ENCODE data around the gene SCEL.
A peak's percentile ranks its signal among the peaks of the same experiment; 100 is the strongest.
"Not testable (repeated sequence)": the region's sequence is repeated elsewhere in the genome, so short reads cannot be mapped to it uniquely, and the experiment has no call there.

SCEL gene

GRCh38 chr13:77653301-77653700 lies 117.8 kb downstream of the SCEL start:
- H3K4me3 ChIP-seq (replicated peaks; ENCODE audit: insufficient read depth, low read length) = no peak overlapping the region
- TF ChIP-seq GABPA (IDR thresholded peaks at IDR 0.05; ENCODE audit: low read depth) (no peak), SPI1 (IDR thresholded peaks at IDR 0.05; ENCODE audit: borderline replicate concordance, low read depth) (no peak), POLR2AphosphoS5 (IDR thresholded peaks at IDR 0.05; ENCODE audit: low read depth) (no peak)
- TF ChIP-seq, protein P1, sequence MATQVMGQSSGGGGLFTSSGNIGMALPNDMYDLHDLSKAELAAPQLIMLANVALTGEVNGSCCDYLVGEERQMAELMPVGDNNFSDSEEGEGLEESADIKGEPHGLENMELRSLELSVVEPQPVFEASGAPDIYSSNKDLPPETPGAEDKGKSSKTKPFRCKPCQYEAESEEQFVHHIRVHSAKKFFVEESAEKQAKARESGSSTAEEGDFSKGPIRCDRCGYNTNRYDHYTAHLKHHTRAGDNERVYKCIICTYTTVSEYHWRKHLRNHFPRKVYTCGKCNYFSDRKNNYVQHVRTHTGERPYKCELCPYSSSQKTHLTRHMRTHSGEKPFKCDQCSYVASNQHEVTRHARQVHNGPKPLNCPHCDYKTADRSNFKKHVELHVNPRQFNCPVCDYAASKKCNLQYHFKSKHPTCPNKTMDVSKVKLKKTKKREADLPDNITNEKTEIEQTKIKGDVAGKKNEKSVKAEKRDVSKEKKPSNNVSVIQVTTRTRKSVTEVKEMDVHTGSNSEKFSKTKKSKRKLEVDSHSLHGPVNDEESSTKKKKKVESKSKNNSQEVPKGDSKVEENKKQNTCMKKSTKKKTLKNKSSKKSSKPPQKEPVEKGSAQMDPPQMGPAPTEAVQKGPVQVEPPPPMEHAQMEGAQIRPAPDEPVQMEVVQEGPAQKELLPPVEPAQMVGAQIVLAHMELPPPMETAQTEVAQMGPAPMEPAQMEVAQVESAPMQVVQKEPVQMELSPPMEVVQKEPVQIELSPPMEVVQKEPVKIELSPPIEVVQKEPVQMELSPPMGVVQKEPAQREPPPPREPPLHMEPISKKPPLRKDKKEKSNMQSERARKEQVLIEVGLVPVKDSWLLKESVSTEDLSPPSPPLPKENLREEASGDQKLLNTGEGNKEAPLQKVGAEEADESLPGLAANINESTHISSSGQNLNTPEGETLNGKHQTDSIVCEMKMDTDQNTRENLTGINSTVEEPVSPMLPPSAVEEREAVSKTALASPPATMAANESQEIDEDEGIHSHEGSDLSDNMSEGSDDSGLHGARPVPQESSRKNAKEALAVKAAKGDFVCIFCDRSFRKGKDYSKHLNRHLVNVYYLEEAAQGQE (IDR thresholded peaks at IDR 0.05; ENCODE audit: insufficient replicate concordance, low read depth) = no peak
- peak in 1 of 2 experiments; percentile 19 for DNase-seq (ENCODE audit: low read depth in 1 of 2, low spot score in 1 of 2)
- H3K27me3 ChIP-seq (ENCODE audit: insufficient read depth, poor library complexity, severe bottlenecking) = no peaks in the 10 kb centered on the region
- no peak overlapping the region for H3K27ac ChIP-seq (replicated peaks)

- DNase-seq (ENCODE audit: low read depth in 1 of 2, low spot score in 1 of 2); H3K27ac ChIP-seq (replicated peaks); H3K27me3 ChIP-seq (ENCODE audit: insufficient read depth, poor library complexity, severe bottlenecking); H3K4me3 ChIP-seq (replicated peaks; ENCODE audit: insufficient read depth, low read length): not testable (repeated sequence)
Measured at GRCh38 chr13:77660016-77660415, 124.5 kb downstream of the SCEL start.

- DNase-seq (ENCODE audit: low read depth in 1 of 2, low spot score in 1 of 2) = no peak
- Histone ChIP-seq H3K27ac (replicated peaks) (no peak overlapping the region), H3K27me3 (ENCODE audit: insufficient read depth, poor library complexity, severe bottlenecking) (peaks cover 2% of the 10 kb centered on the region), H3K4me3 (replicated peaks; ENCODE audit: insufficient read depth, low read length) (no peak overlapping the region)
- TF ChIP-seq, protein P1 (IDR thresholded peaks at IDR 0.05; ENCODE audit: insufficient replicate concordance, low read depth) = no peak
- no peak for TF ChIP-seq GABPA (IDR thresholded peaks at IDR 0.05; ENCODE audit: low read depth)
- TF ChIP-seq SPI1 (IDR thresholded peaks at IDR 0.05; ENCODE audit: borderline replicate concordance, low read depth) = no peak
- no peak for TF ChIP-seq POLR2AphosphoS5 (IDR thresholded peaks at IDR 0.05; ENCODE audit: low read depth)
- TF ChIP-seq CTCF (IDR thresholded peaks at IDR 0.05; ENCODE audit: insufficient read depth, low read length) = no peak
Measured at GRCh38 chr13:77660841-77661250, 125.3 kb downstream of the SCEL start.

GRCh38 chr13:77662301-77662700 lies 126.8 kb downstream of the SCEL start:
- H3K4me3 ChIP-seq (replicated peaks; ENCODE audit: insufficient read depth, low read length); H3K27ac ChIP-seq (replicated peaks); H3K27me3 ChIP-seq (ENCODE audit: insufficient read depth, poor library complexity, severe bottlenecking); DNase-seq (ENCODE audit: low read depth in 1 of 2, low spot score in 1 of 2): not testable (repeated sequence)

- not testable (repeated sequence) for H3K27me3 ChIP-seq (ENCODE audit: insufficient read depth, poor library complexity, severe bottlenecking); DNase-seq (ENCODE audit: low read depth in 1 of 2, low spot score in 1 of 2); H3K4me3 ChIP-seq (replicated peaks; ENCODE audit: insufficient read depth, low read length); H3K27ac ChIP-seq (replicated peaks)
Measured at GRCh38 chr13:77662831-77663230, 127.3 kb downstream of the SCEL start.

DNA sequence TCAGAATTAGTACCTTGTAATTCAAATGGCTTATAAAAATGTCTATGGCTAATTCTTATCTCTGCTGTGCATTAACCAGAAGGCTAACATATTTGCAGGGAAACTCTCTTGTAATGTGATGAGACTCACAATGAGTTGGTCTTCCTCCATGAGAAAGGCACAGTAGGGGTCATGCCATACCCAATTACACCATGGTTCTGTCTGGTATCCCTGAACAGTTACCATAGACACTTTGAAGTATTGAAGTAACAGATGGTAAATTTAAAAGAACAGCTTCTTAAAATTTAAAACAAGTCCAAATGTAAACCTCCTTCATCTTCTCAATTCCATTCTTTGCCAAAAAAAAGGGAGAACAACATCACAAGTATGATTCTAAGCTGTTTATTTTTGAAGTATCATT lies 139.3 kb downstream of the SCEL start:
- no peak for TF ChIP-seq CTCF (IDR thresholded peaks at IDR 0.05; ENCODE audit: insufficient read depth, low read length)
- Histone ChIP-seq H3K27me3 (ENCODE audit: insufficient read depth, poor library complexity, severe bottlenecking) (peaks cover 8% of the 10 kb centered on the region), H3K4me3 (replicated peaks; ENCODE audit: insufficient read depth, low read length) (no peak overlapping the region), H3K27ac (replicated peaks) (no peak overlapping the region)
- no peak for DNase-seq (ENCODE audit: low read depth in 1 of 2, low spot score in 1 of 2)
